HG03097 (cell line): ENCODE measurements around the gene MSI2.

Source experiments
- ATAC-seq: cut with Tn5 transposase; IDR thresholded peaks from one replicate; pipeline ENCODE4 v1.9.1; 2021; ENCODE audit not compliant: unreplicated experiment, low FRiP score

The MSI2 gene

DNA sequence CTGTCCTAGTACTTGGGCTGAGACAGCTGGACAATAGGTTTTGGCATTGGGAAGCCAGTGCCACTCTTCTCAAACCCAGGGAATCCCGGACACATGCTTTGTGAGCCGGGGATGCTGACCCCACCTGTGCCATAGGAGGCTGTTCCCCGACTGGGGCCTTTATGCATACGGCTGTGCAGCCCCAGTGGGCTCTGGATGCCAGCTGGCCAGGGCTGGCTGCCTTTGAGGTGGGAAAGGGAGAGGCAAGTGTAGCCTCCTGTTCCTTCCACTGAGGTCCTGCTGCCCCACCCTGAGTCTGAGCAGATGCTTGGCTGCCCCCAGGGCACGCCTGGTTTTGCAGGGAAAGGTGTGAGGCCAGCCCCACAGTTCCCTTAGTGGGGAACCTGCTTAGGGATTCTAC, 383.1 kb downstream of the MSI2 start:
- no peak for ATAC-seq

DNA sequence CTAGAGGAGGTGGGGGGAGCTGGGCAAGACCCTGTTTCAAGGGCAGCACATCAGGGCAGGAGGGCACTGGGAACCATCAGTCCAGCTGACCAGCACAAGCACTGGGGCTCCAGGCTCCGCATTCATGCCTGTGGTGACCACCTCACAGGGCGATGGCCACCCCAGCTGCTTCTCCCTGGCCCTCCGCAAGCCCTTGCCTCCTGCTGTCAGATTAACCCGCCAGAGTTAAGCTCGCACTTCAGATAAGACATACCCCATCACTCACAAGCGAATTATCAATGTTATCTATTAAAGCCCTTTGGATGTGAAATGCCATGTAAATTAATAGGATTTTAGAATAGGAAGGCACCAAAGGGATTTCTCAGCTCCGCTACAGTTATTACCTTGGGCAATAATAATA, 383.8 kb downstream of the MSI2 start:
- ATAC-seq = no peak

- no peak for ATAC-seq
Measured at GRCh38 chr17:57641761-57642160, 385.4 kb downstream of the MSI2 start.

DNA sequence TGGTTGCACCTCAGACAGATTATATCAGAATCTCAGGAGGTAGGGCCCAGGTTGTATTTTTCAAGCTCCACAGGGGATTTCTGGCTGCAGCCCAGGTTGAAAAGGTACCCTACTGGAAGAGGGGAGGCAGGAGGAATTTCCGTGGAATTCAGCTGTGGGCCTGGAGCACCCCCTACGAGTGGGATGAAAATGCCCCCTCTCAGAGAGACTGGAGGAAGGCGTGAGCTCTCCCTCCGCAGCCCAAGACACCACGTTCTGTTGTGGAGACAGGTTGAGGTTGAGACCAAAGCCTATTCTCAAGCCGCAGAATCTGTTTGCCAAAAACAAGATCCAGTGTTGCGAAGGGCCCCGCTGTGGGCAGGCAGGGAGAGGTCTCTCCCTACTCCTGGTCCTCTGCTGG, 386.7 kb downstream of the MSI2 start:
- ATAC-seq = no peak

- no peak for ATAC-seq
Measured at GRCh38 chr17:57644326-57644725, 388.0 kb downstream of the MSI2 start.

- no peak for ATAC-seq
Measured at GRCh38 chr17:57645950-57646665, 389.8 kb downstream of the MSI2 start.

DNA sequence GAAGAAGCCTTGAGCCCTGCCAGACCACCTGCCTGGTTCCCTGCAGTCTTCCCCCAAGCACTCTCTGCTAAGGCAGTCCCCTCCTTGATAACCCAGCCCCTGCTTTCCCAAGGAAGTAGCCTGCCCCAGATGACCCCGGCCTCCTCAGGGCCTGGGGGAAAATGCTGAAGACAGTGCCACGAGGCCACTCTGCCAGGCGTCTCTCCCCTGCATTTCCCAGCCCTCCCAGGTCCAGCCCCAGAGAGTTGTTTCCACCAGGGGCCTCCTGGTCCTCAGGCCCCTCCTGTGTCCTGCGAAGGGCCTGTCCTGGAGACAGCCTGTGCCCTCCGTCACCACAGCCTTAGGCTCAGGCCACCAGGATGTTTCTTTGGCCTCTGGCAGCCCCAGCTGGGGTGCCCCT, 392.4 kb downstream of the MSI2 start:
- ATAC-seq = no peak

DNA sequence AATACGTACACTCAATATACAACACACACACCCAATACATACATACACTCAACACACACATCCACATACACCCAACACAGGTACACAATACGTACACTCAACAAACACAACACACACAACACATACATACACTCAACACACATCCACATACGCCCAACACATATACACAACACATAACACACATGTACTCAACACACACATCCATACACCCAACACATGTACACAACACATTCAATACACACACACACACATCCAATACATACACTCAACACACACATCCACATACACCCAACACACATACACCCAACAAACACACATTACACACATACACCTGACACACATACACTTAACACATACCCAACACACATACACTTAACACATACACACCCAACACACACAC, 392.9 kb downstream of the MSI2 start:
- ATAC-seq = no peak

DNA sequence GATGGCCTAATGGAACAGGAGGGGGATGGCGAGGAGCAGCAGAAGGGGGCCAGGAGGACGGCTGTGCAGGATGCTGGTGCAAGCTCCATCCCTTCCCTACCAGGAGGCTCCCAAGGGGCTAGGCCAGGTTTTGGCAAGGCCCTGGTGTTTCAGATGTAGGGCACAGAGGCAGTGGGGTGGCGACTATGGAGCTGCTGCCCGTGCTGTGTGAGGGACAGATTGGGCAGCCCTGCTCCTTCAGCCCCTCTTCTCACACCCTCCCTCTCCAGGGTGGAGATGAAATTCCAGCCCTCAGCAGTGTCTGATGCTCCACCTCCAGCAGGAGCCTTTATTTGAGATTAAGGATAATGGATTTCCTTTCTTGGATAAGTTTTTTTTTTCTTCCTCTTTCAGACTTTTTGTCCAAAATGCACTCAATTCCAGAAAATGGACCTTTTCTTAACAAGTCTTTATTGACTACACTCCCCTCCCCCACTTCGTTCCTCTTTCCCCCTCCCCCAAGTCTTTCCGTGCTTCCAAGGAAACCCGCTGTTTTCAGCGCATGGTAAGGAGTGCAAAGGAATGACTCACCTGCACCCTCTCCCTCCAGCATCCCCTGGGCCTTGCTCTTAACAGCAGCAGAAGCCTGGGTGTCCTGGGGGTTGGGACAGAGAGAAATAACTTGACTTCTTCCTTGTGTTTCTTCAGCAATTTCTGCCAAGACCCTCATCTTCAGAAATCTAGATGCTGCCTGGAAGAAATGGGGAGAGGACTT, 393.6 kb downstream of the MSI2 start:
- ATAC-seq = no peak

DNA sequence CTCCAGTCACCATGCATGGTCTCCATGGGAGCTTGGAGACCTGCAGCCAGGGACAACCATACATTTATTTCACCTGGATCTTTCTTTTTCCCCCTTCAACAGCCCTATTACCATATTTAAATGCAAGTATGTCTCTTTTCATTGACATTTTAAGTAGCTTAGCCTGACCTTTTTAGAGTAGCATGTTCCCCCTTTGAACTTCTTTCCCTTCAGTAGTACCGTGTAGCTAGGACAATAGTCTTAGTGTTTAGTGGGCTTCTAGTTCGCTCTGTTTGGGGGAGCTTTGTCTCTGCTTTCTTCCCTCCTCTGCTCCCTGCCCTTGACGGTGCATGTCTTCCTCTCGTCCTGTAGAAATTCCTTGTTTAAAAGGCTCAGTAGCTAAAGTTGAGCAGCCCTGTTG, 394.2 kb downstream of the MSI2 start:
- no peak for ATAC-seq

DNA sequence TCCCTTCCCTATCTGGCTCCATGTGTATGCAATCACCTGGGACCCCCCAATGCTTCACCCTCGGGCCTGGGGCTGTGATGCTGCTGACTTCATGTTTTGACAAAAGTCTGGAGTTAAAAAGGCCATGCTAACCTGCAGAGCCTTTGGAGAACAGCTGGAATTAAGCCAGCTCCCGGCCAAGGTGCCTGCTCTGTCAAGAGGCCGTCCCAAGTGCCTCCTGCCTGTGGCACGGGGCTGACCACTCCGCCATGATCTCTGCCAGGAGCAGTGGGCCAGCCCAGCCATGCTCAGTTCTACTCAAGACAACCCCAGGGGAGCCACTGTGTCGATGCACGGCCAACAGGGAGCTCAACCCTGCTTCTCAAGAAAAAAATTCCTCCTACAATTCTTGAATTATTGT, 395.1 kb downstream of the MSI2 start:
- ATAC-seq = no peak

DNA sequence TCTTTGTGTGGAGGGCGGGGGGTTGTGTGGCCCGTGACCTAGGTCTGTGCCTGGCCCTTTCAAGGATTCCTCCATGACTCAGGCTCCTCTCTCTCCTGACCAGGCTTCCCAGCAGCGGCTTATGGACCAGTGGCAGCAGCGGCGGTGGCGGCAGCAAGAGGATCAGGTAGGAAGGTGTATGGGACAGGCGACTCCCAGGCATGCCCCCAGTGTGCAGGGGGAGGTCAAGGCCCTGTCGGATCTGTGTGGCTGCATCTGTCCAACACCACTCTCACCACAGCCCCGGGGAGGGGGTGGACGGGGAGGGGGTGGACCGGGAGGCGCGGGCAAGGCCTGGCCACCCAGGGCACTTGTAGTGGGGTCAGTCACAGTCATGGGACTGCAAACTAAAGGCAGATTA, 395.7 kb downstream of the MSI2 start:
- ATAC-seq = no peak

DNA sequence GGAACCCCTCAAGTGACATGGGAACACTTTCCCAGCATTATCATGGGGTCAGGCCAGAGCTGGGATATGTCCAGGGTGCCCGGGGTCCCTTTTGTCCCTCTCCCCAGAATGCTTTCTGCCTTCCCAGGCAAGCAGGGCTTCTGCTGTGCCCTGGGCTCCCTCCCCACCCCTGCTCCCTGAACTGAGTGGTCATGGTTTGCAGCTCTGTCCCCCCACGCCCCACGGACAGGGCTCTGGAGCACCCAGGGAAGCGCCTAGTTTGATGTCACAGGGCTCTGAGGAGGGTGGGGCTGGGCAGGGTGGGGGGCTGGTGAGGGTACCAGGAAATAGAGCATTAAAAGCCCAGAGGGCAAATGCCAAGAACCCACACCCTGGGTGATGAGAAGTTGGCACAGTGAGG, 396.5 kb downstream of the MSI2 start:
- ATAC-seq = no peak

DNA sequence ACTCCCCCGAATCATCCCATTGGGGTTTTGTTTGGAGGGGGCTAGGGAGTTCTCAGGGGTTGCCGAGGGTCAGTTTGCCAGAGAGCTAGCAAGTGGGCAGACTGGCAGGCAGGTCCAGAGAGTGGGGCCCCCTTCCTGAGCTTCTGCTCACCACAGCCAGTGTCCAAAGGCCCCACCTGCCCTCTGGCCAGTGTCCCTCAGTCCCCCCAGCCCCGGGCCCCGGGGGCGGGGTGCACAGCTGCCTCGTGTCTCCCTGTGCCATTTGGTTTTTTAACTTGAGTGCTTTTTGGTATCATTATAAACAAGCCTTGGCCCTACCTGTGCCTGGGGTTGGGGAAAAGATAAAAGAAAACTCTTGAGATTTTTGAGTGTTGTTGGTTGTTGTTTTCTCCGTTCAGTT, 397.0 kb downstream of the MSI2 start:
- ATAC-seq = no peak

- ATAC-seq = no peak
Measured at GRCh38 chr17:57654040-57654775, 397.9 kb downstream of the MSI2 start.

- ATAC-seq = no peak
Measured at GRCh38 chr17:57655553-57655952, 399.2 kb downstream of the MSI2 start.

DNA sequence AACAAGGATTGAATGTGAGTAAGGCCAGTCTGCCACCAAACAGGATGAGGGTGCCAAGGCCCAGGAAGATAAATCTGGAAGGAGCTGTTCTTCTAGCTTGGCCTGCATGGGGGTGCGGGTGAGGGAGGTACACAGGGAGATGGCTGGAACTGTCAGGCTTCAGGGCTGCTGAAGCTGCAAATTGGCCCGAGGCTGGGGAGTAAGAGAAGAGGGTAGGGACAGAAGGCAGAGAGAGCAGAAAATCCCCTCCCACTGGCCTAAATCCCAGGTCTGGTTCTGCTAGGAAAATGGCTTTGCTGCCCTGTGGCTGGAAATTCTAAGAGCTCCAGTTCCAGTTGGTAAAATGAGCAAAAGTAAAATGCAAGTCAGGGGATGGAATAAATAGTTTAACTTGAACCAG, 400.9 kb downstream of the MSI2 start:
- ATAC-seq = no peak

DNA sequence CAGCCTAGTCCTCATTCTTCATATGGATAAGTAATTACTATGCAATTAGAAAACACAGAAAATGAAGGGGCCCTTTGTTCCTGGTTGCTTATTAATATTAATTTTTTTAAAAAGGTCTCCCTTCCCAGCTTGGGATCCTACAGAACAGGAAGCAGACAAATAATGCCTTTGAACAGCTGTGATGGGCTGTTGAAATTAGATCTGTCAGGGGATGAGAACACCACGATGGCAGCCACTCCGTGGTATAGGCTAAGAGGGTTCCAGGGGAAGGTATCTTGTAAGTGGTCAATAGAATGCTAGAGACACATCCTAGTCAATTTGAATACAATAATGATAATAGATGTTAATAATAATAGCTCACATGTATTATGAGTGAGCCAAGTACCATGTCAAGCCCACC, 405.7 kb downstream of the MSI2 start:
- no peak for ATAC-seq

DNA sequence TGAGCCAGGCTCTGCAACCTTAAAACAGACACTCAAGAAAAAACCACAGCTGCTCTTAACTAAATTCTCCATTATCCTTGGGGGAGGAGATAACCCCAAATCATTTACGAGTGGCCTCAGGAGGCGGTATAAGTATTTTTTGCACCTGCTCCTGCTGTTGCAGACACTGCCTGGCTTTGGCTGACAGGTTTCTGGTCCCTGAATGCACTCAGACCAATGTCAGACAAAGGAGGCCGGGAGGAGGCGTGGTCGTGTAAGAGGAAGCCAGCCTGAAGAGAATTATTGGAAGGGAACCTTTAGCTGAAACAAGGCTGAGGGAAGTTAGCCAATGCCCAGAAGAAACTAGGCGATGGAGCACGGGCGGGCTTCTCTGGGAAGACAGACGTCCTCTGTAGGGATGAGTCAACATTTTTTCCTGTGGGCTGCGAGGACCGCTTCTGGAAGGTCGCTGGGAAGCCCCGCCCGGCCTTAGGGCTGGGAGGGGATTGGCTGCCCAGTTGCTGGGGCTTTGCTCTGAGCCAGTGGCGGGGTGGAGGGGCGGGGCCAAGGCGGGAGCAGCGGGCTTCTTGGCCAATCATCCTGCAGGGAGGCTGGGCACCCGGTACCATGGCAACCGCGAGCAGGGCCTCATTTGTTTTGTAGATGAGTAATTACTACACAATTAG, 406.5 kb downstream of the MSI2 start:
- no peak for ATAC-seq

DNA sequence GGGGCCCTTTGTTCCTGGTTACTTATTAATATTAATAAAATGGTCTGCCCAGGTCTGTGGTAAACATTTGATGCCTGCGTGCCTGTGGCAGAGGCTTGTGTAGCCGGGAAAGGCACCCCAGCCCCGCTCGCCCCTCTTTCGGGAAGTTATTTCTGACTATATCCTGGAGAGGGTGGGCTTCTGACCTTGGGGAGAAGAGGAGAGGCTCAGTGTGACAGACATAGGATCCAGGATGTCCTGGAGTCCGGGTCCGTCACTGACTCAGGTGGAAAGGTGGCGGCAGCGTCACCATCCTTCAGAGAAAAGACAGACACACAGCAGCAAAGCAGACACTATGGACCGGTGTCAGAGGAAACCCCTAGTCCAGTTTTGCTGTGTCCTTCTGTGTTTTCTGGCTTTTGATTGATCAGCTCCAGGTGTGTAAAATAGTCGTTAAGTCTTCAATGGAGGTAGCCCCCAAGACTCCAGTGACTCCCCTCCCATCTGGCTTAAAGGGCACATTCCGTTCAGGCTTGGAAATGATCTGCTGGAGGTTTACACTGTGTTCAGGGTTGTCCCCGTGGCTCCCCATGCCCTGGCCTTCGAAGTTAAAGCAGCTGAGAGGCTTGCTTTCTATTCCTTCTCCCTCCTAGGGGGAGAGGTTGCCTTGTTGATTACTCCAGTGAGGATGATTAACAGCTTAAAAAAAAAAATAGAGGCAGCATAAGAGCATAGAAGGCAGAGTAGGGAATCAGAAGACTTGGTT, 407.2 kb downstream of the MSI2 start:
- no peak for ATAC-seq
